AG09309 (cell line): ENCODE data around the gene IPP.
"Not testable (repeated sequence)": the region's sequence is repeated elsewhere in the genome, so short reads cannot be mapped to it uniquely, and the experiment has no call there.

ENCODE experiments used
- DNase-seq: peaks from one replicate; pipeline ENCODE4 v3.0.0-alpha.2; 2010; ENCODE audit warnings: low read depth
- H3K4me3 ChIP-seq: 2 replicates; pipeline ENCODE4 v1.5.1; 2011; ENCODE audit warnings: mild to moderate bottlenecking, low read depth, low read length, moderate library complexity; ENCODE audit not compliant: control insufficient read depth
- CTCF ChIP-seq: IDR thresholded peaks from 2 replicates; pipeline ENCODE4 v1.5.1; 2011; ENCODE audit warnings: mild to moderate bottlenecking, low read depth, low read length, inconsistent platforms; ENCODE audit not compliant: insufficient read depth, control insufficient read depth; ENCODE audit errors: missing control alignments

IPP gene

DNA sequence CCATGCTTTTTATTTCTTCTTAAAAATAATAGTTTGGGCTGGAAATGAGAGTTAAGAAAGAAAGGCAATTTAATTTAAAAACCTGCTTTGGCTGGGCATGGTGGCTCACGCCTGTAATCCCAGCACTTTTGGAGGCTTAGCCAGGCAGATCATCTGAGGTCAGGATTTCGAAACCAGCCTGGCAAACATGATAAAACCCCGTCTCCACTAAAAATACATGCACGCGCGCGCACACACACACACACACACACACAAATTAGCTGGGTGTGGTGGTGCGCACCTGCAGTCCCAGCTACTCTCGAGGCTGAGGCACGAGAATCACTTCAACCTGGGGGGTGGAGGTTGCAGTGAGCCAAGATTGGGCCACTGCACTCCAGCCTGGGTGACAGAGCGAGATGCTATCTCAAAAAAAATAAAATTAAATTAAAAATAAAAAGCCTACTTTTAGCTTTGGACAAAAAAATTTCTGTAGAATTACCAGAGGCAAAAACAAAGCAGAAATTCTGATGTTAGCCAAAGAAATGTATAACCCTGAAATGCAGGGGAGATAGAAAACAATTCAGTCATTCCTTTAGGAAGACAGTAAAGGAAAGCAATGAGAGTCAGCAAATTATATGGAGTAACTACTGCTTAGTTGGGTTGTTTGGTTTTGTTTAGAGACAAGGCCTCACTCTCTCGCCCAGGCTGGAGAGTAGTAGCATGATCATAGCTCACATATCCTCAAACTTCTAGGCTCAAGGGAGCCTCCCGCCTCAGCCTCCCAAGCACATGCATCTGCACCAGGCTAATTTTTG, 15.7 kb upstream of the IPP start:
- DNase-seq: no peak
- TF ChIP-seq CTCF: no peak
- no peak overlapping the region for H3K4me3 ChIP-seq

DNA sequence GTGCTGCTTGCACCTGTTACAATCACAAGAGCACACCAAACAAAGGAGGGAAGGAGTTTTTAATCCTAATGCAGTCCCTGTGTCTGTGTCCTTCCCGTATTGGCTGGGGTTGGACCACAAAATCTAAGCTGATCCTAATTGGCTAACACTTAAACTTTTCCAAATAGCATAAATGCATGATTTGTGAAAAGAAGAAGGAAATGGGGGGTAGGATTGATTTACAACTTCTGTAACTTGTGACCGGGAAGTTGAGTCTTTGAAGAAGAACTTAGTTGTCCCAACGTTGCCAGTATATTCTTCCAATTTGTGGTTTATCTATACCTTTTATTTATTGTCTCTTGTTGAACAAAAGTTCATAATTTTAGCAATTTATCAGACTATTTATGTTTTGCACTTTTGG, 11.8 kb upstream of the IPP start:
- DNase-seq: no peak
- no peak overlapping the region for H3K4me3 ChIP-seq
- TF ChIP-seq CTCF: no peak

DNA sequence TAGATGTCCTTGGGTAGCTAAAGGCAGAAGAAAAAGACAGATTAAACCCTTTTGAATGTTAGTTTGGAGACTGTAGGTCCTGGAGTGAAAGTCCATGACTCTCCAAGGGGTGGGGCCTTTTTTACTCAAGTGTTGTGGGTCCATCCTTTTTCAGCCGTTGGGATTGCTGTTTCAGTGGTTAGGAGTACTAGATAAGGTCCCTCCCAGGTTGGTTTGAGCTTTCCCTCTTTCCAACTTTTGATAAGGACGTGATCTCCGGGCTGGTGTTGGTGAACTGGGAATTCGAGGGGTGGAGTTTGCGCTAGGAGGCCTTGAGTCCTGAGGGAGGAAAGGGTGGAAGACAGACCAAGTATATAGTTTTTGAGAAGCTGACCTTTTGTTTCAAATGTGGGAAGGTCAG, 5.2 kb upstream of the IPP start:
- DNase-seq: no peak
- TF ChIP-seq CTCF: no peak
- no peak overlapping the region for H3K4me3 ChIP-seq

DNA sequence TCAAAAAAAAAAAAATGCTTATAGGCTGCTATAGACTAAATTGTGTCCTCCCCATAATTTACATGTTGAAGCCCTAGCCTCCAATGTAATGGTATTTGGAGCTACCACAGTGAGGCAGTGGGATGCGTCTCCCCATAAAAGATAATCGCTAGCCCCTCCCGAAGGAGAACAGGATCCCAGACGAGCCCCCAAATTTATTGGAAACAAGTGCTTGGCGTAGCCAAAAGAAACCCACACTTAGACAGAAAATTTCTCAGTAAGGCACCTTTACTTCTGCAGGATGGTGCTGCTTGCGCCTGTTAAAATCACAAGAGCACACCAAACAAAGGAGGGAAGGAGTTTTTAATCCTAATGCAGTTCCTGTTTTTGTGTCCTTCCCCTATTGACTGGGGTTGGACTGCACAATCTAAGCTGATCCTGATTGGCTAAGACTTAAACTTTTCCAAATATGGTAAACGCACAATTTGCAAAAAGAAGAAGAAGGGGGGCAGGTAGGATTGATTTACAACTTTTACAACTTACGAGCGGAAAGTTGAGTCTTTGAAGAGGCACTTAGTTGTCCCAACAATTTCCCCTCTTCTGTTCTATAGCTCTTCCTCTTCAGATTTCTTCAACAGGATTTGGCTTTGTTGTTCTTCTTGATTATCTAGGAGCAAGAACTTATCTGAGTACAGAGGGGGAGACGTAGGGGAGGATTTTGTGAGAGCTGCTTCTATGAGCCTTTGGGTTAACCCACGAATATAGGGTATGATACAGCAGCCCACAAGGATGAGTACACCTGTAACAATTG, 3.0 kb upstream of the IPP start:
- no peak for DNase-seq
- TF ChIP-seq CTCF: no peak
- H3K4me3 ChIP-seq: no peak overlapping the region

DNA sequence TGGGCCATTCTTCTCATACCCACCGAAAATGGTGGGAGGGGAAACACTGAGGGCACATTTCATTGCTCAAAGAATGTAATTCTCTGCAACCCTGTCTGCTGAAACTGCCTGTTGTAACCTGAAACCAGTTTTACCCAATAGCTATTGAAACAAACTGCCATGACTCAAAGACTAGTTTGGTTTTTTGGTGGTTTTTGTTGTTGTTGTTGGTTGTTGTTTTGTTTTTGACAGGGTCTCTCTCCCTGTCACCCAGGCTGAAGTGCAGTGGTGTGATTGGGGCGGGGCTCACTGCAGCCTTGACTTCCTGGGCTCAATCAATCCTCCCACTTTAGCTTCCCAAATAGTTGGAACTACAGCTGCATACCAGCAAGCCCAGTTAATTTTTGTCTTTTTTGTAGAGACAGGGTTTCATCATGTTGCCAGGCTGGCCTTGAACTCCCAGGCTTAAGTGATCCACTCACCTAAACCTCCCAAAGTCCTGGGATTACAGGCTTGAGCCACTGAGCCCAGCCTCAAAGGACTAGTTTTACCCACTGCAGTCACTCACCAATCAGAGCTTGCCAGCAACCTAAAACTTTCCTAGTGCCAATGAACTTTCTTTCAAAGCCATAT, 2.1 kb upstream of the IPP start:
- peak; percentile 21 for DNase-seq
- H3K4me3 ChIP-seq: no peak overlapping the region
- TF ChIP-seq CTCF: no peak

DNA sequence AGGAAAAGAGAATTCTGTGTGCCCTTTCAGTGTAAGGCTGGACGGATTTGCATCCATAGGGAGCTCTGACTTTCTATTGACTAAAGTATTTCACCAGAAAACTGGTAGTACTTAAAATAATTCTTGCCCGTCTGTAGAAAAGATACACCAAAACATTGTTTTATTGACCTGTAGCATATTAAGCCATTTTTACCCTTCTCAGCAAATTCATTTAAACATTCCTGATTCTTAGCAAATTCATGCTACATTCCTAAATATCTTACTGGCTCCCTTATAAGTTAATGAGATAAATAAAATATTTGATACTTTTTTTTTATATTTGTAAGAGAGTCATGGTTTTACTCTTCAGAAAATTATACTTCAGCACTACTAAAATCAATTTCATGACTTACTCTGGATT, 1.6 kb upstream of the IPP start:
- TF ChIP-seq CTCF: no peak
- no peak overlapping the region for H3K4me3 ChIP-seq
- no peak for DNase-seq

GRCh38 chr1:45751039-45751838, 786 bp upstream of the IPP start:
- peak overlapping the region; percentile 72 for H3K4me3 ChIP-seq
- not testable (repeated sequence) for DNase-seq
